GM23338 (cell line): ENCODE results near the gene IMMP2L. TPM values are rescaled to one million over a fixed set of nuclear protein-coding genes. Genes with fewer than 3 reads are reported as not detected.

Experiments used
- ATAC-seq: fragments of 200-7000 bp; cut with Tn5 transposase; 3 replicates; pipeline ENCODE4 v1.9.1; 2020
- DNase-seq: peaks from one replicate; pipeline ENCODE4 v3.0.0-alpha.2; 2015; ENCODE audit warnings: low spot score
- H2AFZ ChIP-seq: fragments of 200-600 bp; sonication (generic); 2 replicates; pipeline ENCODE4 v1.8.0; 2016; ENCODE audit warnings: antibody characterized with exemption, mild to moderate bottlenecking, moderate library complexity
- H3F3A ChIP-seq: fragments of 200-600 bp; sonication (generic); replicated peaks from 2 replicates; pipeline ENCODE4 v1.8.0; 2017; ENCODE audit warnings: antibody characterized with exemption, mixed run types, low read depth
- H3K27ac ChIP-seq: fragments of 200-600 bp; sonication (generic); 2 replicates; pipeline ENCODE4 v1.6.1; 2016; ENCODE audit warnings: low read depth
- H3K27me3 ChIP-seq: fragments of 200-600 bp; sonication (generic); 2 replicates; pipeline ENCODE4 v1.8.0; 2016; ENCODE audit warnings: mild to moderate bottlenecking, mixed run types, moderate library complexity; ENCODE audit not compliant: insufficient read depth
- H3K36me3 ChIP-seq: fragments of 200-600 bp; sonication (generic); 2 replicates; pipeline ENCODE4 v1.8.0; 2016; ENCODE audit warnings: mild to moderate bottlenecking; ENCODE audit not compliant: insufficient read depth
- H3K4me1 ChIP-seq: fragments of 200-600 bp; sonication (generic); 2 replicates; pipeline ENCODE4 v1.8.0; 2016; ENCODE audit warnings: mild to moderate bottlenecking, moderate library complexity; ENCODE audit not compliant: insufficient read depth
- H3K4me2 ChIP-seq: fragments of 200-600 bp; sonication (generic); 2 replicates; pipeline ENCODE4 v1.7.1; 2017; ENCODE audit warnings: mixed run types
- H3K4me3 ChIP-seq: fragments of 200-600 bp; sonication (generic); 2 replicates; pipeline ENCODE4 v1.6.1; 2016; ENCODE audit warnings: mixed run types
- H3K79me2 ChIP-seq: fragments of 200-600 bp; sonication (generic); replicated peaks from 2 replicates; pipeline ENCODE4 v1.8.0; 2017; ENCODE audit warnings: mild to moderate bottlenecking; ENCODE audit not compliant: insufficient read depth
- H3K9me2 ChIP-seq: fragments of 200-600 bp; sonication (generic); 2 replicates; pipeline ENCODE4 v1.8.0; 2017; ENCODE audit not compliant: insufficient read depth
- H4K20me1 ChIP-seq: fragments of 200-600 bp; sonication (generic); replicated peaks from 2 replicates; pipeline ENCODE4 v1.8.0; 2017; ENCODE audit warnings: mild to moderate bottlenecking; ENCODE audit not compliant: insufficient read depth
- H3K27ac Mint-ChIP-seq: 2 replicates; pipeline ENCODE4 v1.8.0; 2020; ENCODE audit warnings: inconsistent platforms, mild to moderate bottlenecking, moderate library complexity, mixed read lengths
- H3K27me3 Mint-ChIP-seq: 3 replicates; pipeline ENCODE4 v1.8.0; 2022; ENCODE audit warnings: low read depth, mild to moderate bottlenecking, moderate library complexity, mixed read lengths, inconsistent platforms; ENCODE audit not compliant: insufficient read depth, poor library complexity
- H3K36me3 Mint-ChIP-seq: 3 replicates; pipeline ENCODE4 v1.8.0; 2021; ENCODE audit warnings: low read depth, mild to moderate bottlenecking, inconsistent platforms, moderate library complexity, mixed read lengths
- H3K4me1 Mint-ChIP-seq: 3 replicates; pipeline ENCODE4 v1.8.0; 2020; ENCODE audit warnings: mild to moderate bottlenecking, inconsistent platforms, mixed read lengths
- H3K4me3 Mint-ChIP-seq: 3 replicates; pipeline ENCODE4 v1.8.0; 2021; ENCODE audit warnings: moderate library complexity, mild to moderate bottlenecking, inconsistent platforms, mixed read lengths
- H3K9me3 Mint-ChIP-seq: 3 replicates; pipeline ENCODE4 v1.8.0; 2020; ENCODE audit warnings: moderate library complexity, mild to moderate bottlenecking, inconsistent platforms, mixed read lengths
- ETS1 ChIP-seq: IDR thresholded peaks from 2 replicates; pipeline ENCODE4 v1.6.1; 2016; ENCODE audit warnings: antibody characterized with exemption
- EZH2 ChIP-seq: fragments of 200-600 bp; sonication (generic); IDR thresholded peaks from one replicate; pipeline ENCODE4 v1.8.0; 2017; ENCODE audit warnings: antibody characterized with exemption, mild to moderate bottlenecking, low read depth; ENCODE audit not compliant: unreplicated experiment
- ZNF331 ChIP-seq: fragments of 250-450 bp; sonication (Bioruptor Pico); IDR thresholded peaks from 2 replicates; pipeline ENCODE4 v1.5.0; 2020; ENCODE audit warnings: low read depth, mild to moderate bottlenecking, moderate library complexity
- polyA plus RNA-seq: library from polyadenylated mRNA; unstranded; fragments of >200 nt; fragmentation: Nextera tagmentation; extraction: Ambion mirVana; gene quantifications from 2 replicates; pipeline ENCODE4 v1.2.1, GENCODE V29; 2016
- total RNA-seq: library from RNA; depleted of rRNA; stranded (reverse); fragments of >200 nt; shearing (Covaris generic); gene quantifications from 2 replicates; pipeline ENCODE4 v1.2.3, GENCODE V29; 2014
- TF ChIP-seq, protein P1 (sequence below): IDR thresholded peaks from one replicate; pipeline ENCODE4 v1.6.1; 2018; ENCODE audit warnings: antibody characterized with exemption; ENCODE audit not compliant: unreplicated experiment
- TF ChIP-seq, protein P2 (sequence below): fragments of 250-450 bp; sonication (Bioruptor Pico); IDR thresholded peaks from 2 replicates; pipeline ENCODE4 v1.5.0; 2020; ENCODE audit warnings: mild to moderate bottlenecking, moderate library complexity

IMMP2L gene
- total and polyA plus RNA-seq, 2 experiments from 2014 or later = 7.3 to 14.0 TPM

- Histone ChIP-seq H3K27ac (no peak overlapping the region), H2AFZ (no peak overlapping the region), H3K9me2 (no peaks in the 10 kb centered on the region), H3K4me1 (peaks cover 4% of the 10 kb centered on the region; the same call in 1 of the 2 replicates), H3K4me3 (no peak overlapping the region), H4K20me1 (no peaks in the 10 kb centered on the region), H3K4me2 (no peak overlapping the region), H3K79me2 (no peaks in the 10 kb centered on the region), H3K36me3 (no peaks in the 10 kb centered on the region), H3F3A (no peaks in the 10 kb centered on the region; the same call in 1 of the 2 replicates), H3K27me3 (no peaks in the 10 kb centered on the region)
- TF ChIP-seq EZH2 = no peak
- no peak for TF ChIP-seq ZNF331
- no peak for TF ChIP-seq ETS1
- TF ChIP-seq, protein P1, sequence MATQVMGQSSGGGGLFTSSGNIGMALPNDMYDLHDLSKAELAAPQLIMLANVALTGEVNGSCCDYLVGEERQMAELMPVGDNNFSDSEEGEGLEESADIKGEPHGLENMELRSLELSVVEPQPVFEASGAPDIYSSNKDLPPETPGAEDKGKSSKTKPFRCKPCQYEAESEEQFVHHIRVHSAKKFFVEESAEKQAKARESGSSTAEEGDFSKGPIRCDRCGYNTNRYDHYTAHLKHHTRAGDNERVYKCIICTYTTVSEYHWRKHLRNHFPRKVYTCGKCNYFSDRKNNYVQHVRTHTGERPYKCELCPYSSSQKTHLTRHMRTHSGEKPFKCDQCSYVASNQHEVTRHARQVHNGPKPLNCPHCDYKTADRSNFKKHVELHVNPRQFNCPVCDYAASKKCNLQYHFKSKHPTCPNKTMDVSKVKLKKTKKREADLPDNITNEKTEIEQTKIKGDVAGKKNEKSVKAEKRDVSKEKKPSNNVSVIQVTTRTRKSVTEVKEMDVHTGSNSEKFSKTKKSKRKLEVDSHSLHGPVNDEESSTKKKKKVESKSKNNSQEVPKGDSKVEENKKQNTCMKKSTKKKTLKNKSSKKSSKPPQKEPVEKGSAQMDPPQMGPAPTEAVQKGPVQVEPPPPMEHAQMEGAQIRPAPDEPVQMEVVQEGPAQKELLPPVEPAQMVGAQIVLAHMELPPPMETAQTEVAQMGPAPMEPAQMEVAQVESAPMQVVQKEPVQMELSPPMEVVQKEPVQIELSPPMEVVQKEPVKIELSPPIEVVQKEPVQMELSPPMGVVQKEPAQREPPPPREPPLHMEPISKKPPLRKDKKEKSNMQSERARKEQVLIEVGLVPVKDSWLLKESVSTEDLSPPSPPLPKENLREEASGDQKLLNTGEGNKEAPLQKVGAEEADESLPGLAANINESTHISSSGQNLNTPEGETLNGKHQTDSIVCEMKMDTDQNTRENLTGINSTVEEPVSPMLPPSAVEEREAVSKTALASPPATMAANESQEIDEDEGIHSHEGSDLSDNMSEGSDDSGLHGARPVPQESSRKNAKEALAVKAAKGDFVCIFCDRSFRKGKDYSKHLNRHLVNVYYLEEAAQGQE = no peak
- TF ChIP-seq, protein P2, sequence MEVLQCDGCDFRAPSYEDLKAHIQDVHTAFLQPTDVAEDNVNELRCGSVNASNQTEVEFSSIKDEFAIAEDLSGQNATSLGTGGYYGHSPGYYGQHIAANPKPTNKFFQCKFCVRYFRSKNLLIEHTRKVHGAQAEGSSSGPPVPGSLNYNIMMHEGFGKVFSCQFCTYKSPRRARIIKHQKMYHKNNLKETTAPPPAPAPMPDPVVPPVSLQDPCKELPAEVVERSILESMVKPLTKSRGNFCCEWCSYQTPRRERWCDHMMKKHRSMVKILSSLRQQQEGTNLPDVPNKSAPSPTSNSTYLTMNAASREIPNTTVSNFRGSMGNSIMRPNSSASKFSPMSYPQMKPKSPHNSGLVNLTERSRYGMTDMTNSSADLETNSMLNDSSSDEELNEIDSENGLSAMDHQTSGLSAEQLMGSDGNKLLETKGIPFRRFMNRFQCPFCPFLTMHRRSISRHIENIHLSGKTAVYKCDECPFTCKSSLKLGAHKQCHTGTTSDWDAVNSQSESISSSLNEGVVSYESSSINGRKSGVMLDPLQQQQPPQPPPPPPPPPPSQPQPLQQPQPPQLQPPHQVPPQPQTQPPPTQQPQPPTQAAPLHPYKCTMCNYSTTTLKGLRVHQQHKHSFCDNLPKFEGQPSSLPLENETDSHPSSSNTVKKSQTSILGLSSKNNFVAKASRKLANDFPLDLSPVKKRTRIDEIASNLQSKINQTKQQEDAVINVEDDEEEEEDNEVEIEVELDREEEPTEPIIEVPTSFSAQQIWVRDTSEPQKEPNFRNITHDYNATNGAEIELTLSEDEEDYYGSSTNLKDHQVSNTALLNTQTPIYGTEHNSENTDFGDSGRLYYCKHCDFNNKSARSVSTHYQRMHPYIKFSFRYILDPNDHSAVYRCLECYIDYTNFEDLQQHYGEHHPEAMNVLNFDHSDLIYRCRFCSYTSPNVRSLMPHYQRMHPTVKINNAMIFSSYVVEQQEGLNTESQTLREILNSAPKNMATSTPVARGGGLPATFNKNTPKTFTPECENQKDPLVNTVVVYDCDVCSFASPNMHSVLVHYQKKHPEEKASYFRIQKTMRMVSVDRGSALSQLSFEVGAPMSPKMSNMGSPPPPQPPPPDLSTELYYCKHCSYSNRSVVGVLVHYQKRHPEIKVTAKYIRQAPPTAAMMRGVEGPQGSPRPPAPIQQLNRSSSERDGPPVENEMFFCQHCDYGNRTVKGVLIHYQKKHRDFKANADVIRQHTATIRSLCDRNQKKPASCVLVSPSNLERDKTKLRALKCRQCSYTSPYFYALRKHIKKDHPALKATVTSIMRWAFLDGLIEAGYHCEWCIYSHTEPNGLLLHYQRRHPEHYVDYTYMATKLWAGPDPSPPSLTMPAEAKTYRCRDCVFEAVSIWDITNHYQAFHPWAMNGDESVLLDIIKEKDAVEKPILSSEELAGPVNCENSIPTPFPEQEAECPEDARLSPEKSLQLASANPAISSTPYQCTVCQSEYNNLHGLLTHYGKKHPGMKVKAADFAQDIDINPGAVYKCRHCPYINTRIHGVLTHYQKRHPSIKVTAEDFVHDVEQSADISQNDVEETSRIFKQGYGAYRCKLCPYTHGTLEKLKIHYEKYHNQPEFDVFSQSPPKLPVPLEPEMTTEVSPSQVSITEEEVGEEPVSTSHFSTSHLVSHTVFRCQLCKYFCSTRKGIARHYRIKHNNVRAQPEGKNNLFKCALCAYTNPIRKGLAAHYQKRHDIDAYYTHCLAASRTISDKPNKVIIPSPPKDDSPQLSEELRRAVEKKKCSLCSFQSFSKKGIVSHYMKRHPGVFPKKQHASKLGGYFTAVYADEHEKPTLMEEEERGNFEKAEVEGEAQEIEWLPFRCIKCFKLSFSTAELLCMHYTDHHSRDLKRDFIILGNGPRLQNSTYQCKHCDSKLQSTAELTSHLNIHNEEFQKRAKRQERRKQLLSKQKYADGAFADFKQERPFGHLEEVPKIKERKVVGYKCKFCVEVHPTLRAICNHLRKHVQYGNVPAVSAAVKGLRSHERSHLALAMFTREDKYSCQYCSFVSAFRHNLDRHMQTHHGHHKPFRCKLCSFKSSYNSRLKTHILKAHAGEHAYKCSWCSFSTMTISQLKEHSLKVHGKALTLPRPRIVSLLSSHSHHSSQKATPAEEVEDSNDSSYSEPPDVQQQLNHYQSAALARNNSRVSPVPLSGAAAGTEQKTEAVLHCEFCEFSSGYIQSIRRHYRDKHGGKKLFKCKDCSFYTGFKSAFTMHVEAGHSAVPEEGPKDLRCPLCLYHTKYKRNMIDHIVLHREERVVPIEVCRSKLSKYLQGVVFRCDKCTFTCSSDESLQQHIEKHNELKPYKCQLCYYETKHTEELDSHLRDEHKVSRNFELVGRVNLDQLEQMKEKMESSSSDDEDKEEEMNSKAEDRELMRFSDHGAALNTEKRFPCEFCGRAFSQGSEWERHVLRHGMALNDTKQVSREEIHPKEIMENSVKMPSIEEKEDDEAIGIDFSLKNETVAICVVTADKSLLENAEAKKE (CRISPR knock-in tag) = no peak
- Mint-ChIP-seq H3K27me3 (no peaks in the 10 kb centered on the region), H3K9me3 (no peaks in the 10 kb centered on the region), H3K4me3 (no peak overlapping the region), H3K36me3 (no peaks in the 10 kb centered on the region), H3K4me1 (peaks cover 6% of the 10 kb centered on the region), H3K27ac (no peak overlapping the region)
- ATAC-seq (no peak), DNase-seq (no peak)
Measured at GRCh38 chr7:111014079-111014478, 548.2 kb downstream of the IMMP2L start.
